GM19324 (cell line): ENCODE data around the gene TNC.

ENCODE experiments used
- ATAC-seq: cut with Tn5 transposase; IDR thresholded peaks from one replicate; pipeline ENCODE4 v1.9.1; 2021; ENCODE audit warnings: mild to moderate bottlenecking, moderate library complexity; ENCODE audit not compliant: unreplicated experiment, low FRiP score

TNC gene

DNA sequence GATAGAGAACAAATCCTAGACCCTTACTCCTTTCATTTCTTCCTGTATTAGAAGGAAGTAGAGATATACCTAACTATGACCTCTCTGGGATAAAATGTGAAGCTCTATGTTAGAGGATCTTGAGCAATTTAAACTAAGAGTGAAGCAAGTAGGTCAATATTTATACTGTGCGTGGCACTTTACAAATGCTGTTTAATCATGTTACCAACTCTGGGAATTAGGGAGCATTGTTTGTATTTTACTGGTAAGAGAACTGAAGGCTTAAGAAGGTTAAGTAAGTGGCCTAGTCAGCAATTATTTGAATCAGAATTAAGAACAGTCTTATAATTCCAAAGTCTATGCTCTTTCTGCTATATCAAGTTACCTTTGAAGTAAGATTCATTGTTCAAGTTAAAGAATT is 12.0 kb downstream of the TNC start:
- ATAC-seq: no peak

DNA sequence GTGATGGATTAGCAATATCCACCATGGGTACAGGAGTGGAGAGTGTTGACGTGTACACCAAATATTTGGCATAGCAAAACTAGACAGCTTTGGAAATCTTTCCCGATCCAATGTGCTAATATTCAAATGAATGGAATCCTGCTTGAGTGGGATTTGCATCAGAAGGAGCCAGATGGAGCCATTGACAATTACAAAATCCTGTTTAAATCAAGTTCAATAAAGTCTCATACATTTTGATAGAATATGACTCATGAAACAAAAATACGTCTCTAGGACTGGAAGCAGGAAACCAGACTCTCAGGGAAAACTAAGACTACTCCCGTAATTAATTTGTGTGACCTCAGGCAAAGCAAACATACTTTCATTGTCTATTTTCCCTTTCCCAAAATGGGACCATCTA is 13.0 kb downstream of the TNC start:
- ATAC-seq: no peak

DNA sequence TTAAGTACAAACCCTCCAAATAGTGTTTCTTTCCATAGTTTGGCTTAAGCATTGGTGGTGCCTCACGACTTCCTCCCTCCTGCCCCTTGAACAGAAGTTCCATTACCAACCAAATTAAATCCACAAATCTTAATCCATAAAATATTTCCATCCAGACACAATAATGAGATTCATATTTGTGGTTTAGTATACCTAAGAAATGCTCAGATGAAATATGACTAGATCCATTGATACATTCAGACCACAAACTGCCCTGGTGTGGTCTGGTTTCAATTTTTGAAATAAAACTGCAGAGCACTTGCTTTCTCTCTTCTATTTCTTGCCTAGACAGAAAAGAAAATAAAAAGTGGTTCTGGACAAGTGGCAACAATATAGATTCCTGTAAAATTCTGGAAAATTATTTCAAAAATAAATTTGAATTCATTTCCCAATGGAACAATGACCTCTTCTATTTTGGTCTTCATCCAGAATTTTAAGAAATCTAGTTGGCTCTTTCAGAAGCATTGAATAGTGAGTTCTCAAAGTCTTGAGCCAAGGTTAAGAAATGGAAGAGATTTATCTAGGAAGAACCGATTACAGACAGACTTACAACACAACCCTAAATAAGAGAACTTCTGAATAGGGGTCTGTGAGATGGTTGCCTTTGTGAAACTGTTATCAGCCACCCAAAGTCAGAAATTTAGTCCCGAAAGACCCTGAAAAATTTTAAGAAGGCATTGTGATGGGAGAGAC is 14.0 kb downstream of the TNC start:
- no peak for ATAC-seq

DNA sequence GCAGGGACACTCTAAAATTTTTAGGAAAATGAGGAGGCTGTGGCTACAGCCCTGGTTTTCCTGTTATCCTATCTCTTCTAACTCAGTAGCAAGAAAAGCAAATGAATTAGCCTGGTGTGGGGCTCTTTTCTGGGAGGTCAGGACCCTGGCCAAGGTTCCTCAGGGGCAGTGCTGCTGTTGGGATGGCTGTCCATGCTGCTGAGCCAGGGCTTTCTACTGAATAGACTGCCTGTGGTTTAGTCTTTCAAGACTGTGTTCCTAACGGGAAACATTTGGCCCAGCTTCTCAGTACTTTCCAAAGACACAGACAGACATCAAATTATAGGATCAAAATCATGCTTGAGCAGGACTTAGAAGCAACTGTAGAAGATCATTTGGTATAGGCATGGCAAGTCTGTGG is 18.1 kb downstream of the TNC start:
- no peak for ATAC-seq

DNA sequence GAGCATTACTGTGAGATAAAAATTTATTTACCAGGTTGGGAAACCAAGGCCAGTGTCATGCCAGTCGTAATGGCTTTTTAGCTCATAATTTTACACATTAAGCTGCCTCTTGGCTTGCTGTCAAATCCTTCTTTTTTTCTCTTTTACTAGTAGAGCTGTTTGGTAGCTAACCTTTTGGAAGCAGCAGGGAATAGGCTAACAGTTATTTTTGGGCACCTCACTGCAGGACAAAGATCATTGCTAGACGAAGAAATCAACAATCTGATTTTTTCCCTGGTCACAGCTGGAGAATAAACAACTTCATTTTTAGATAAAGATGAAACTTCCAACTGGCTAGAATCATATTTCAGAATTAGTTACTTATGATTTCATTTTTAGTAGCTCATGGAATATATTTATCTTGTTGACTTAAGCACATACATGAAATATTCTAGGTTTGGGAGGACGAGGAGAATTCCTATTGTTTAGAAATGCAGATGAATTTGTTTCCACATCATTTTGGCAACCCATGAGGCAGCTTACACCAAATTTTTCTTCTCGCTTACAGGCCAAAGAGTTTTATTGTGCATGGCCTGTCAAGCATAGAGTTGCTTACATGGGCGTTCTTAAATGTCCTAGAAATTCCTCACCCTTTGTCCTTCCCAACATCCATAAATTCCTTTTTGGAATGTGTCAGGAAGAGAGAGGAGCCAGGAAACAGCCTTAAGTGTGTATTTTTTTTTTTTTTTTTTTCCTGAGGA is 19.6 kb downstream of the TNC start:
- no peak for ATAC-seq

DNA sequence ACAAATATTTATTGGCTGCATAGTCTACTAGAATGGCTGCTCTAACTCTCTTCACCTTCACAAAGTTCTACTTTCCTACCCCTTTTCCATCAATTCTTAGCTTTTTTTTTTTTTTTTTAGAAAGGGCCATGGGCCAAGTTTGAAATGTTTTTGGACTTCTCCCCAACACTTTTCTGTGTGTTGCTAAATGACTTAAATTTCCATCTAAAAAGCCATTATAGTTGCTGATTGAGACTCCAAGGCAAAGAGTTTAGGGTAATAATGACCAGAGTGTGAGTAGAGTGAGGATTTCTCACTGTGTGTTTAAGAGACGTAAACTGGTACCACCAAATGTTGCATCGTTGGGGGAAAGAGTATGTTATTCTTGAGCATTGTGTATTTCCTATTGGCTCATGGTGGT is 24.4 kb downstream of the TNC start:
- ATAC-seq: no peak

DNA sequence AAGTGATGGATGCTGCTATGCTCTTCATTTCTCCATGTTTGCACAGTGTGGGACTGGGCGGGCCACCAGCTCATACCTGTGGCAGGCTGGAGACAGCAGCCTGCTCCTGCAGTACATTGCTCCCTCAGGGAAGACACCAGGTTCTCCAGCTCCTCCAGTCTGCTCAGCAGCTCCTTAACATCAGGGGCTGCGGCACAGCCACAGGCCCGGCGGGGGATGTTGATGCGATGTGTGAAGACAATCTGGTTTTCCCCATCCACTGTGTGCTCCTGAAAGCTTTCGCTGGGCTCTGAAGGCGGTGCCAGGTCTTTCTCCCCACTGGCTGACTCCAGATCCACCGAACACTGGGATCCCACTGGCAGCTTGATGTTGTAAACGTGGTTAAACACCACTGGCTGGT is 27.5 kb downstream of the TNC start:
- no peak for ATAC-seq

DNA sequence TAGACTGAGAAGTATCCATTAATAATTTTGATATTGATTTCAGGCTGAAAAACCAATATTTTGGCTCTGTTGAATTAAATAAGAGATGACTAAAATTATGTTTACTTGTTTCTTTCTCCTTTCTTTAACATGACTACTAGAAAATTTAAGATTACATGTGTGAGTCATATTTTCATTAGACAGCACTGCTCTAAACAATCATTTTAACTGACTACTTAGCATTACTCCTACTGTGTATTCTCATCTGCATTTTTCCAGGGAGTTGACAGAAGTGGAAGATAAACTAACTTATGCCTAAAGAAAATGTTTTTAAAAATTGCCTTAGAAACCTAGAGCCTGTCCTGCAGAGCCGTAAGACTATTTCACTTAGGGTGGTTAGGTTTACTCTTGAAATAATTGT is 29.1 kb downstream of the TNC start:
- ATAC-seq: no peak

DNA sequence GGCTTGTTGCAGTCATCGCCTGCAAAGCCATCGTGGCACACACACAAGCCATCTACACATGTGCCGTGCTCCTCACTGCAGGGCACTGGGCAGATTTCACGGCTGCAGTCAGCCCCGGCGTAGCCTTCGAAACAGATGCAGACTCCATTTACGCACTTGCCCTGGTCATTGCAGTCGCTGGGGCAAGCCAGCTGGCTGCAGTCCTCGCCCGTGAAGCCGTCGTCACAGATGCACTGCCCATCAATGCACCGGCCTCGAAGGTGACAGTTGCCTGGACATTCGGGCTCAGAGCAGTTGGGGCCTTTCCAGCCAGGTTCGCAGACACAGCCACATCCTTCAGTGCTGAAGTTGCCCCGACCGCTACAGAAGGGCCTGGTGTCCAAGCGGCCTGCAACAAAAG is 31.1 kb downstream of the TNC start:
- ATAC-seq: no peak

DNA sequence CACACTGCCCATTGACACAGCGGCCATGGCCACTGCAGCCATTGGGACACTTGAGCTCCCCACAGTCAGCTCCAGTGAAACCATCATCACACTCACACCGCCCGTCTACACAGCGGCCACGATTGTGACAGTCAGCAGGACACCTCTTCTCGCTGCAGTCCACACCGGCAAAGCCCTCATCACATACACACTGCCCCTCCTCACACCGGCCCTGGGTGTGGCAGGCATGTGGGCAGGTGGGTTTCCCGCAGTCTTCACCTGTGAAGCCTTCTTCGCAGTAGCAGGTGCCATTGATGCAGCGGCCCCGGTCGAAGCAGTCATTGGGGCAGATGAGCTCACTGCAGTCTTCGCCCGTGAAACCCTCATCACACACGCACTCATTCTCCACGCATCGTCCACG is 31.5 kb downstream of the TNC start:
- ATAC-seq: no peak

DNA sequence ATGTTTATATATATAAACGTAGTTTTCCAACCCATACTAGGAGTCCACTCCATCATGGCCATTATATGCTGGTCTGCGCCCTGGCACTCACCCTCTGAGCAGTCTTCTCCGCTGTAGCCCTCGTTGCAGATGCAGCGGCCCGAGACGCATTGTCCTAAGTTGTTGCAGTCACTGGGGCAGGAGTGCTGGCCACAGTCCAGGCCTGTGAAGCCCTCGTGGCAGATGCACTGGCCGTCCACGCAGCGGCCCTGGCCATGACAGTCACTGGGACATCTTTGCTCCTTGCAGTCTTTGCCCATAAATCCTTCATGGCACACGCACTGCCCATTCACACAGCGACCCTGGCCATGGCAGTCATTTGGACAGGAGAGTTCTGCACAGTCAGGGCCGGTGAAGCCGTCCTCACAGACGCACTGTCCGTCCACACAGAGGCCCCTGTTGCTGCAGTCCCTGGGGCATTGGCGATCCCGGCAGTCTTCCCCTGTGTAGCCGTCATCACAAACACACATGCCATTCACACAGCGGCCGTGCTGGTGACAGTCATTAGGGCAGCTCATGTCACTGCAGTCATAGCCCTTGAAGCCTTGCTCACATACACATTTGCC is 32.1 kb downstream of the TNC start:
- no peak for ATAC-seq

DNA sequence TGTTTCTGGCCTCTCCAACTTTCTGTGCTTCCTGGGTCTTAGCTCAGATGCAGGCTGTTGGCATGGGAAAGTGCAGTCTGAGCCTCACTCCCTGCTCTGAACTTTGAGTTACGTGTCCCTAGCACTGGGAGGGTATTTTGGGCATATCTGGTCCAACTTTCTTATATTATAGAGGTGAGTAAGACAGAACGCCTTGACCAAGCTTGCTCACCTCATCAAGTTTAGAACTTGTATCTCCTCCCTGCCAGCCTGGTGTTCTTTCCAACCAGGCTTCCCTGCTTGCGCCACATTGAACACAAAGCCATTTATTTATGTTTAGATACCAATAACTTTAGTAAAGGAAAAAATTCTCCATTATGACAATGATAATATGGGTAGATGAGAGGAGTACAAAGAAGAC is 33.2 kb downstream of the TNC start:
- ATAC-seq: no peak

DNA sequence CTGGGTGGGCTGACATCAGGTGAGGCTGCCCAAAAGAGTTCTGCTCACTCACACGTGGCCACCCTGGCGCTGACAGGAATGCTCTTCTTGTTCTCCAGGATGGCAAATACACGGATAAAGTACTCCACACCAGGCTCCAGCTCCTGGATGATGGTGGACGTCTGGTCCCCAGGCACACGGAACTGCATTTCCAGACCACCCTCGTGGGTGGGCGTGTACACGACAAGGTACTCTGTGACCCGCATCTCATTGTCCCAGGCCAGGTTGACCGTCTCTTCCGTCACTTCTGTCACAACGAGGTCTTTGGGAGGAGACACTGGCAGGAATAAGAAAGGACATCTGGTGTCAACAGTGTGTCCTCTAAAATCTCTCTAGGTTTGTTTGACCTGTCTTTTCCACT is 33.8 kb downstream of the TNC start:
- no peak for ATAC-seq

DNA sequence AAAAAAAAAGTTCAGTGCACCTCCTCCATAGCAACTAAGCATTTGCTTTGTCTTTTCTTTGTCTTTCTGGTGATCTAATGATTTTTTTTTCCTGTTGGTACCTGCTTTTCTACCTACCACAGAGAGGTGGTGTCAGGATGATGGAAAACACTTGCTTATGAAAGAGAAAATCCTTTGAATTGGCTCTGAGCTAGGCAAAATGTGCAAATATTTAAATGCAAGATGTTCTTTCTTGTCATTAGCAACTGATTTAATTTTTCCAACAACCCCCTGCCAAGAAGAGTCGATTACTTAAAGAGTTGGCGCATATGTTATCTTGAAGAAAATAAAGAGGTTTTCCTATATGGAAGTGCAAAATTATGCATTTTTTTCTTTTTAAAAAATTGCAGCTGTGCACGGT is 37.7 kb downstream of the TNC start:
- no peak for ATAC-seq

DNA sequence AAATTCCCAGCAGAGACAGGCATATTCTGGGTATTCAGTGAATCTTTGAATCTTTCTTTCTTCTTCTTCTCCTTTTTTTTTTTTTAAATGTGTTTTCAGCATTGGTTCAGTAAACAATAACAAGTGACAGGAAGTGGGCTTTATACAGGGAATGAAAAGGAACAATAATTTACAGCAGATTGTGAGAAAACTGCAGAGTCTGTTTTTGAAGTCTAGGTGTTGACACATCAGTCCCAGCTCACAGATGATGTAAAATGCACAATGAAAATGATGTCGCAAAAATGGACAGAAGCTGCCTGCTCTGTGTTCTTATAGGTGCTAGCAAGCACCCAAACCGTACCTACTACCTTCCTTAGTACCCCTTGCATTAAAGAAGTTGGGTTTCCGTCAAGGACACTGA is 38.8 kb downstream of the TNC start:
- ATAC-seq: no peak

DNA sequence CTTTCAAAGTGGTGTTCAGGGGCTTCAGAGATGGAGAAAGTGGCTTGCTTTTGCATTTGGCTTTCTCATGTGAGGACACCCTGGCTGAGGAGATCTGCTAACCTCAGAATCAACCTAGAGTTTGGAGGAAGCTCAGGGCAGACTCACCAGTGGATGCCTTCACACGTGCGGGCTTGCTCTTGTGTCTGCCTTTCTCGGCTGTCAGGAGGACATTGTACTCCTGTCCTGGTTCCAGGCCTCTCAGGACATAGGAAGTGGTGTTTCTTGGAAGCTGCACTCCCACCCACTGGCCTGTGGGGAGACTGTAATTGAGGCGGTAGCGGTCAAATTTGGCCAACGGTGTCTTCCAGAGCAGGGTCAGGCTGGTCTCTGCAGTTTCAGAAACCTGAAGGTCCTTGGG is 44.5 kb downstream of the TNC start:
- ATAC-seq: no peak

DNA sequence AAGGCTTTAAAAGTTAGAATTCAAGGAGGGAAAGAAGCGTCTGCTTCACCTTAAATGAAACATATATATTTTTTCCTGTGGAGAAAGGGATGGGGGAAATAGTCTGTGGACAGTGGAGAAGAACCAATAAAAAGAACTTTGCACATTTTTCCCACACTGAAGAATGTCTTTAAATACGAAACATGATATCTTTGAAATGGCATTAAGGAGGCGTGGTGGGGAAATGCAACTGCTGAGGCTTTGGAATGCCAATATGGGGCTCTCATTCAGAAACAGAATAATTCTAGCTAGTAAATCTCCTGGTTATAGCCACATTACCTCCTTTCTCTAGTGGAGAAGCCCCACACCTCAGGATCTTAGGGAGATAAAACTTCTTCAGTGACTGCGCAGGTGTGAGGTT is 46.8 kb downstream of the TNC start:
- ATAC-seq: no peak

DNA sequence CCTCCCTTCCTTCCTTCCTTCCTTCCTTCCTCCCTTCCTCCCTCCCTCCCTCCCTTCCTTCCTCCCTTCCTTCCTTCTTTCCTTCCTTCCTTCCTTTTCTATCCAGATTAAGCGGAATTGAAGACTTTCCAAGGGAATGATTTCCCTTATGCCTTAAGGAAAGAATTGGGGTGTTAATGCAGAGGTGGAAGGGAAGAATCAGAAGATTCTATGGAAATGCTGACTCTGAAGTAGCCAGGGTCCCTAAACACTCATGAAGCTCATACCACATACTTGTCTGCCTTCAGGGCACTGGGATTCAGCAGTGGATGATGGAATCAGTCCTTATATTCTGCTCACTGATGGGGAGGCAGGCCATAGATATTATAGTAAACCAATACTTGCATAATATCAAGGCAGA is 48.2 kb downstream of the TNC start:
- no peak for ATAC-seq

DNA sequence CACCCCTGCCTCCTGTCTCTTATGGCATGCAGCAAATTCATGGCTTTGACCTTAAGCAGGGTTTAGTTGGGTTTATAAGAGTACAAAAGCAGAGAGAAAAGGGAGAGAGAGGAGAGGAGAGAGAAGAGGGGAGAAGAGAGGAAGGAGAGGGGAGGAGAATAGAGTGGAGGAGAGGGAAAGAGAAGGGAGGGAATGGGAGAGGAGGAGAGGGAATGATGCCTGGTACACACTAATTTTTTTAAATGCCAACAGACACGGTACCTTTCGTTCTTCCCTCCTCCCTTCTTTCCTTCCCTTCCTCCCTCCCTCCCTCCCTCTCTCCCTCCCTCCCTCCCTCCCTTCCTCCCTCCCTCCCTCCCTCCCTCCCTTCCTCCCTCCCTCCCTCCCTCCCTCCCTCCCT is 48.7 kb downstream of the TNC start:
- no peak for ATAC-seq

DNA sequence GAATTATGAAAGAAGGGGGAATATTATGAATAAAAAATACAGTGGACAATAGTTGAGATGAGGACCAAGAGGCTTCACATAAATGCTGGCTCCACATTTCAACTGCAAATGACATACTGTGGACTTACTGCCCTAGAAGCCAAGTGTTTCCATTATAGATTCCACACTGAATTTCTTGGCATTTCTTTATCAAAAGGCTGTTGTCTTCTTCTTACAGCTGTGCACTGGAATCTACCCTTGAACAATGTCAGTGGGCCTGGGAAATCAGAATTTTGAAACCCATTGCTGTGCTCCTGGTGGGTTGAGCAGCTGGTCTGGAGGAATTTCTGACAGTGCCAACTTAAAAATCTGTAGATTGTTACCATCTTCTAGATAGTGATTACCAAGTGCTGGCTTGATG is 49.9 kb downstream of the TNC start:
- ATAC-seq: no peak

DNA sequence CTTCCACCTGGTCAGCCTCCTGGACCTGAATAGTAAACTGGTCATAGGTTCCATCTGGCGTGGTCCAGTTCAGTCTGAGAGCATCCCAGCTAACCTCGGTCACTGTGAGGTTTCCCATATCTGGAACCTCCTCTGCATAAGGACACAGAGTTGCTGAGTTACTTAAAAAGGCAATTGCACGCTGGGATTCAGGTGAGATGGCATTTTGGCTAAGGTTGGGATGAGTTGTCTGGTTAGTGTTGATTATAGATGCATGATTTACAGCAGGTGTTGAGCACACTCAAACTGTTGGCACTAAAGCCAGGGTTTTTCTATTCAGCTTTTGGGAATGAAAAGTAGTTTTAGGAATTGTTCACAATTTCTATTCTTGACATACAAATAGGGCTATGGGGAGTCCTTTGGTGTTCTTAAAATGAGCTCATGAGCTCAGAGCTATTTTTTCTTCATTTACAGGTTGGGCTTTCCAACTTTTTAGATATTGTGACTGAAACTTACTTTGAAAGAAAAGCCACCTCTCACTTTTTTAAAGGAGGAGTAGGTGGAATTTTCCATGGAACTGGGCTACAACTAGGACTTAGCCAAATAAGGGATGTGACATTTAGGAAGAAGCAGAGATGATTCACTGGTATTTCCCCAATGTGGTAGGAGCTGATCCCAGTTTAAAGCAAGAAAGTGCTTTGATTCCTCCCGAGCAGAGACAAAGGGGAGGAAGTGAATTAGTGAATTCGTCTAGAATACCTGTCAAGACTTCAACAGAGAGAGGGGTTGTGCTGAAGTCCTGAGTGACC is 54.7 kb downstream of the TNC start:
- ATAC-seq: no peak
